Measurements from ENCODE around the gene TIAM2.

TIAM2 gene

DNA sequence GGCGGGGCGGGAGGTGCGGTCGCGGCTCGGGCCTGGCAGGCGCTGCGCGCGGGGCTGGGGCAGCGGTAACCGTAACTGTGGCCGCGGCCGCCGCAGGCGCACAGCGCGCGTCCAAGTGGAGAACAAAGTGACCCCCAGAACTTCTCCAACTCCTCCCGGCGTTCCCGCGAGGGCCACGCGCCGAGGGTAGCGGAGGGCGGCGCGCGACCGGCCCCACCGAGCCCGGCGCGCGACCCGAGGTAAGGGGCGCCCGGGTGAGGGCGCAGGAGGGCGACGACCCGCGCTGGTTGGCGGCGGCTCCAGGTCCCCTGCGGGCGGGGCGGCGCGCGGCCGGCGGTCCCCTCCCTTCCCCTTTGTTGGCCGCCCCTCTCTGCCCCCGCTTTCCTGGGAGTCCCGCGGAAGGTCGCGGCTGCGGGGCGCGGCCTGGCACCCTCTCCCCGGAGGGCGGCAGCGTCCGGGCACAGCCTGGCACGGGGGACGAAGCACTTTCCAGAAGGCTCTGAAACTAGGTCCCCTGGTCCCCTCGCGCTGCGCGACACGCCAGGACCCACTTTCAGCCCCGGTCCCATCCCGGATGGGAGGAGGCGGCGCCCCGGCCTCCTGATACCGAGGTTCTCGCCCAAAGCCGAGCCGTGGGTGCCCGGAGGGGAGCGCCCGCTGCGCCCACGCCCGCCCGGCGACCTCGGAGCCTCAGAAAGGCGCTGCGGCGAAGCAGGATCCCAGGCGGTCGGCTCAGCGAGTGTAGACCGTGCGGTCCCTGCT, at the start of gene TIAM2:
TIAM2 (plus strand) TSS at position 62 of the 762 bp plus-strand sequence. CDS start 133,909 bp downstream, outside the sequence.
- Histone ChIP-seq H3K4me3 (ENCODE audit: low read length in 2 of 2) (peak within 1 kb of the TSS; percentile 69 to 75), H3K27me3 (ENCODE audit: control insufficient read depth in 1 of 2, insufficient read depth in 2 of 2, low read length in 2 of 2) (peaks cover 6 to 8% of the 10 kb centered on the region in 2 donors), H3K9me3 (ENCODE audit: control insufficient read depth in 2 of 2, low read length in 2 of 2) (peaks cover 0 to 2% of the 10 kb centered on the region in 2 donors), H3K36me3 (ENCODE audit: control insufficient read depth in 2 of 2, insufficient read depth in 2 of 2, low read length in 2 of 2) (no peaks in the 10 kb centered on the region), H3K9ac (ENCODE audit: low read length in 2 of 2) (no peak within 1 kb of the TSS), H3K27ac (ENCODE audit: low read length) (no peak within 1 kb of the TSS), H3K4me1 (ENCODE audit: control insufficient read depth, insufficient read depth, low read length) (peaks cover 8% of the 10 kb centered on the region)

DNA sequence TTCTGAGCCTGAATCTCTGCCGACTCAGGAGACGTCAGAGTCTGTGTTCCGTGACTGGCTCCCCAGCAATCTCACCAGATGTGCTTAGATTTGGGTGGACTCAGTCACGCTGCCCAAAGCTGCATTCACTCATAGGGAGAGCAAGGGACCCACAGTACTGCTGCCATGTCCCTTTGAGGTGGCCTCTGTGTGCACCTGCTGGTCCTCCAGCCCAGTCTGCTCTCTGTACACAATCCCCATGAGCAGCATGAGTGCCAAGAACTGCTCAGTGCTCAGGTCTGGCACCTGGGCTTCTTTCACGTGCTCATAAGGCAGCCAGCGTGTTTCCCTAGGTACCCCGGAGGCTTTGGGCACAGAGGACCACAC, 44.2 kb upstream of the TIAM2 start:
- Histone ChIP-seq H3K9me3 (ENCODE audit: control insufficient read depth in 2 of 2, low read length in 2 of 2) (no peaks in the 10 kb centered on the region), H3K4me3 (ENCODE audit: low read length in 2 of 2) (no peak overlapping the region), H3K27me3 (ENCODE audit: control insufficient read depth in 1 of 2, insufficient read depth in 2 of 2, low read length in 2 of 2) (no peaks in the 10 kb centered on the region), H3K27ac (ENCODE audit: low read length) (no peak overlapping the region), H3K36me3 (ENCODE audit: control insufficient read depth in 2 of 2, insufficient read depth in 2 of 2, low read length in 2 of 2) (peaks cover 13 to 14% of the 10 kb centered on the region in 2 donors), H3K4me1 (ENCODE audit: control insufficient read depth, insufficient read depth, low read length) (no peaks in the 10 kb centered on the region), H3K9ac (ENCODE audit: low read length in 2 of 2) (no peak overlapping the region)

- no peak overlapping the region for H3K9ac ChIP-seq (ENCODE audit: low read length in 2 of 2)
- H3K27me3 ChIP-seq (ENCODE audit: control insufficient read depth in 1 of 2, insufficient read depth in 2 of 2, low read length in 2 of 2), result no peaks in the 10 kb centered on the region
- H3K36me3 ChIP-seq (ENCODE audit: control insufficient read depth in 2 of 2, insufficient read depth in 2 of 2, low read length in 2 of 2), result peaks cover 13 to 14% of the 10 kb centered on the region in 2 donors
- H3K4me1 ChIP-seq (ENCODE audit: control insufficient read depth, insufficient read depth, low read length), result no peaks in the 10 kb centered on the region
- no peak overlapping the region for H3K4me3 ChIP-seq (ENCODE audit: low read length in 2 of 2)
- no peak overlapping the region for H3K27ac ChIP-seq (ENCODE audit: low read length)
- H3K9me3 ChIP-seq (ENCODE audit: control insufficient read depth in 2 of 2, low read length in 2 of 2), result no peaks in the 10 kb centered on the region
These were observed 43.5 kb upstream of the TIAM2 start for GRCh38 chr6:154951345-154952200.

DNA sequence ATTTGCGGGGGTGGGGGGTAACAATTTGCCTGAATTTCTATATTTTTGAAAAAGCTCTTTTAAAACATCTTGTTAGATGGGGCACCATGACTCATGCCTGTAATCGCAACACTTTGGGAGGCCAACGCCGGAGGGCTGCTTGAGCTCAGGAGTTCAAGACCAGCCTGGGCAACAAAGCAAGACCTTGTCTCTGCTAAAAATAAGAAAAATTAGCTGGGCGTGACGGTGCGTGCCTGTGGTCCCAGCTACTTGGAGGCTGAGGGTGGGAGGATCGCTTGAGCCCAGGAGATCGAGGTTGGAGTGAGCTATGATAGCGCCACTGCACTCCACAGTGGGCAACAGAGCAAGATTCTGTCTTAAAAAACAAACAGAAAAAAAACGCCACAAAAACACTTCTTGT, 41.5 kb upstream of the TIAM2 start:
- Histone ChIP-seq H3K27ac (ENCODE audit: low read length) (no peak overlapping the region), H3K27me3 (ENCODE audit: control insufficient read depth in 1 of 2, insufficient read depth in 2 of 2, low read length in 2 of 2) (no peaks in the 10 kb centered on the region), H3K9ac (ENCODE audit: low read length in 2 of 2) (no peak overlapping the region), H3K36me3 (ENCODE audit: control insufficient read depth in 2 of 2, insufficient read depth in 2 of 2, low read length in 2 of 2) (peaks cover 13 to 14% of the 10 kb centered on the region in 2 donors), H3K9me3 (ENCODE audit: control insufficient read depth in 2 of 2, low read length in 2 of 2) (no peaks in the 10 kb centered on the region), H3K4me3 (ENCODE audit: low read length in 2 of 2) (no peak overlapping the region), H3K4me1 (ENCODE audit: control insufficient read depth, insufficient read depth, low read length) (no peaks in the 10 kb centered on the region)

DNA sequence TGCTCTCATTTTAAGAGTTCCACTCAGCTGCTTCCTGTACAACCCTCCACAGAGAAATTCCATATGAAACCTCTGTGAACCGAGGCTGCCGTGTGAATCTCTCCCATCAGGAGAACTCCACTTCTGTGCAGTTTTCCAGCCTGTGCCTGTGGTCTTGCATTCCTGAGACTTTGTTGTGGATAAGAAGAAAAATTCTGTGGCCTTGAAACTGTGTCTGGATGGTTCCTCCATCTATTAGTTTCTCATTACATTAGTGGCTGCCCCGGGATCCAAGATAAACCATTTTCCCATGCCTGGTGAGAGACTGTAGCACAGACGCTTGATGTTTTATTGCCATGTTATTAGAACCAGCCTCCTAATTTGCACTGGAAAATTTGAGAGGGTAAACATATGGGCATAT, 40.8 kb upstream of the TIAM2 start:
- Histone ChIP-seq H3K9ac (ENCODE audit: low read length in 2 of 2) (no peak overlapping the region), H3K27ac (ENCODE audit: low read length) (no peak overlapping the region), H3K36me3 (ENCODE audit: control insufficient read depth in 2 of 2, insufficient read depth in 2 of 2, low read length in 2 of 2) (peaks cover 13 to 14% of the 10 kb centered on the region in 2 donors), H3K4me1 (ENCODE audit: control insufficient read depth, insufficient read depth, low read length) (no peaks in the 10 kb centered on the region), H3K9me3 (ENCODE audit: control insufficient read depth in 2 of 2, low read length in 2 of 2) (no peaks in the 10 kb centered on the region), H3K27me3 (ENCODE audit: control insufficient read depth in 1 of 2, insufficient read depth in 2 of 2, low read length in 2 of 2) (no peaks in the 10 kb centered on the region), H3K4me3 (ENCODE audit: low read length in 2 of 2) (no peak overlapping the region)

DNA sequence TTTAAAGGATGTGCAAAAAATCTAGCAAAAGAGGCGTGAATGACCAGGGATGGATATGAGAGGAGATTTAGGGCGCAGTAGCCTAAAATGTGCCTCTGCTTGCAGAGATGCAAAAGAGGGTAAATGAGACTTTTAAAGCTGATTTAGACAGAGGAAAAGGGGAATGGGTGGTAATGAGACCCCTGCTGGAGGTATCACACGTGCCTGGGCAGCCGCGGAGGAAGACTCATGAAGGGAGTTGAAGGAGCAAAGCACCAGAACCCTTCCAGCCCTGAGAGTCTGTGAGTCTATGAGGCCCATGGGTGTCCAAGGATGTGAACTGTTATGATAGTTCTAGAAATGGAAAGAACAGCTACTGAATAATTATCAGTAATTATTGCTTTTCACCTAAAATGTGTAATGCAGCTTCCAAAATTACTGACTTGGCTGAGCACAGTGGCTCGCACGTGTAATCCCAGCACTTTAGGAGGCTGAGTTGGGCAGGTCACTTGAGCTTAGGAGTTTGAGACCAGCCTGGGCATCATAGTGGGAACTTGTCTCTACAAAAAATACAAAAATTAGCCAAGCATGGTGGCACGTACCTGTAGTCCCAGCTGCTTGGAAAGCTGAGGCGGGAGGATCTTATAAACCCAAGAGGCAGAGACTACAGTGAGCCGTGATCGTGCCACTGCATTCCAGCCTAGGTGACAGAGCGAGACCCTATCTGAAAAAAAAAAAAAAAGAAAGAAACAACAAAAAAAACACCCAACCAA, 38.2 kb upstream of the TIAM2 start:
- H3K27ac ChIP-seq (ENCODE audit: low read length), result no peak overlapping the region
- H3K36me3 ChIP-seq (ENCODE audit: control insufficient read depth in 2 of 2, insufficient read depth in 2 of 2, low read length in 2 of 2), result peaks cover 4 to 11% of the 10 kb centered on the region in 2 donors
- H3K4me1 ChIP-seq (ENCODE audit: control insufficient read depth, insufficient read depth, low read length), result no peaks in the 10 kb centered on the region
- H3K4me3 ChIP-seq (ENCODE audit: low read length in 2 of 2), result no peak overlapping the region
- H3K27me3 ChIP-seq (ENCODE audit: control insufficient read depth in 1 of 2, insufficient read depth in 2 of 2, low read length in 2 of 2), result no peaks in the 10 kb centered on the region
- H3K9ac ChIP-seq (ENCODE audit: low read length in 2 of 2), result no peak overlapping the region
- H3K9me3 ChIP-seq (ENCODE audit: control insufficient read depth in 2 of 2, low read length in 2 of 2), result no peaks in the 10 kb centered on the region

DNA sequence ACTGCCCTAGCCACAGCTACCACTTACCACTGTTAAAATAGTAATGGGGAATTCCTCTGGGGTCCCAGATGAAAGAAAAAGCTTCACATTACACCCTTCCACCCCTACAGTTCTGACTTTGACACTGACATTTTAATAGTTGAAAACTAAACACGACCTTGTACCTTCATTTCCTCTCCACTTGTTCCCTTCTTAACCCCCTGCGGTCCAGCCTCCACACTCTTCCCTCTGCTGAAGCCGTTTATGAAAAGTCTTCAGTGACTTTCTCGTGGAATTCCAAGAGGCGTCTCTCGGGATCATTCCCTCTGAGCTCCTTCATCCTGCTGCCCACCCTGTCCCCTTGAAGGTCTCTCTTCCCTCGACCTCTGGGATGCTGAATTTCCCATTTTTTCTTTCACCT, 36.6 kb upstream of the TIAM2 start:
- Histone ChIP-seq H3K9me3 (ENCODE audit: control insufficient read depth in 2 of 2, low read length in 2 of 2) (no peaks in the 10 kb centered on the region), H3K4me3 (ENCODE audit: low read length in 2 of 2) (no peak overlapping the region), H3K27me3 (ENCODE audit: control insufficient read depth in 1 of 2, insufficient read depth in 2 of 2, low read length in 2 of 2) (no peaks in the 10 kb centered on the region), H3K9ac (ENCODE audit: low read length in 2 of 2) (no peak overlapping the region), H3K27ac (ENCODE audit: low read length) (no peak overlapping the region), H3K36me3 (ENCODE audit: control insufficient read depth in 2 of 2, insufficient read depth in 2 of 2, low read length in 2 of 2) (peaks cover 4 to 7% of the 10 kb centered on the region in 2 donors), H3K4me1 (ENCODE audit: control insufficient read depth, insufficient read depth, low read length) (no peaks in the 10 kb centered on the region)

GRCh38 chr6:154960299-154960843, 34.7 kb upstream of the TIAM2 start:
- Histone ChIP-seq H3K9ac (ENCODE audit: low read length in 2 of 2) (no peak overlapping the region), H3K9me3 (ENCODE audit: control insufficient read depth in 2 of 2, low read length in 2 of 2) (no peaks in the 10 kb centered on the region), H3K4me3 (ENCODE audit: low read length in 2 of 2) (no peak overlapping the region), H3K27me3 (ENCODE audit: control insufficient read depth in 1 of 2, insufficient read depth in 2 of 2, low read length in 2 of 2) (no peaks in the 10 kb centered on the region), H3K36me3 (ENCODE audit: control insufficient read depth in 2 of 2, insufficient read depth in 2 of 2, low read length in 2 of 2) (peaks cover 0 to 10% of the 10 kb centered on the region in 2 donors), H3K4me1 (ENCODE audit: control insufficient read depth, insufficient read depth, low read length) (no peaks in the 10 kb centered on the region), H3K27ac (ENCODE audit: low read length) (no peak overlapping the region)

- no peak overlapping the region for H3K9ac ChIP-seq (ENCODE audit: low read length in 2 of 2)
- H3K4me1 ChIP-seq (ENCODE audit: control insufficient read depth, insufficient read depth, low read length), result no peaks in the 10 kb centered on the region
- H3K9me3 ChIP-seq (ENCODE audit: control insufficient read depth in 2 of 2, low read length in 2 of 2), result no peaks in the 10 kb centered on the region
- H3K27me3 ChIP-seq (ENCODE audit: control insufficient read depth in 1 of 2, insufficient read depth in 2 of 2, low read length in 2 of 2), result no peaks in the 10 kb centered on the region
- peaks cover 0 to 10% of the 10 kb centered on the region in 2 donors for H3K36me3 ChIP-seq (ENCODE audit: control insufficient read depth in 2 of 2, insufficient read depth in 2 of 2, low read length in 2 of 2)
- H3K4me3 ChIP-seq (ENCODE audit: low read length in 2 of 2), result no peak overlapping the region
- H3K27ac ChIP-seq (ENCODE audit: low read length), result no peak overlapping the region
These were observed 34.1 kb upstream of the TIAM2 start for GRCh38 chr6:154960854-154961530.

- H3K4me1 ChIP-seq (ENCODE audit: control insufficient read depth, insufficient read depth, low read length), result no peaks in the 10 kb centered on the region
- no peaks in the 10 kb centered on the region for H3K27me3 ChIP-seq (ENCODE audit: control insufficient read depth in 1 of 2, insufficient read depth in 2 of 2, low read length in 2 of 2)
- H3K36me3 ChIP-seq (ENCODE audit: control insufficient read depth in 2 of 2, insufficient read depth in 2 of 2, low read length in 2 of 2), result peaks cover 0 to 10% of the 10 kb centered on the region in 2 donors
- H3K9ac ChIP-seq (ENCODE audit: low read length in 2 of 2), result no peak overlapping the region
- H3K9me3 ChIP-seq (ENCODE audit: control insufficient read depth in 2 of 2, low read length in 2 of 2), result no peaks in the 10 kb centered on the region
- no peak overlapping the region for H3K4me3 ChIP-seq (ENCODE audit: low read length in 2 of 2)
- H3K27ac ChIP-seq (ENCODE audit: low read length), result no peak overlapping the region
These were observed 32.4 kb upstream of the TIAM2 start for GRCh38 chr6:154962753-154963152.
